ENCODE measurements around the gene HOXD10. TPM values are rescaled to one million over a fixed set of nuclear protein-coding genes. Genes with fewer than 3 reads are reported as not detected.

The HOXD10 gene
- total and polyA plus RNA-seq, 9 of the 15 experiments (the other 6 are each of a cell fraction or from before 2014, with no cell fraction given): not detected

GRCh38 chr2:176111309-176111663, 5.3 kb upstream of the HOXD10 start:
- Histone ChIP-seq H3K79me2 (ENCODE audit: control insufficient read depth, insufficient read depth, low read length) (no peaks in the 10 kb centered on the region), H3K4me2 (ENCODE audit: insufficient read depth, low read length) (no peak overlapping the region; the same call in 1 of the 2 replicates), H3K4me3 (no peak overlapping the region), H3K27ac (ENCODE audit: extremely low read depth, low read depth, low read length) (no peak overlapping the region), H3K9me1 (ENCODE audit: control insufficient read depth, insufficient read depth, low read length) (no peaks in the 10 kb centered on the region), H2AFZ (ENCODE audit: low read depth, low read length) (no peak overlapping the region), H3K9me3 (replicated peaks; ENCODE audit: control insufficient read depth, insufficient read depth, low read depth, low read length) (no peaks in the 10 kb centered on the region), H3K4me1 (replicated peaks in 1 of 2; ENCODE audit: control insufficient read depth in 2 of 2, insufficient read depth in 2 of 2, low read length in 2 of 2) (peaks cover 0 to 14% of the 10 kb centered on the region in 2 experiments; a peak in 1 of 5 replicates), H3K27me3 (ENCODE audit: control insufficient read depth in 2 of 2, insufficient read depth in 2 of 2, low read length in 2 of 2) (peaks cover 47 to 52% of the 10 kb centered on the region in 2 experiments), H3K9ac (ENCODE audit: insufficient read depth in 1 of 2, low read depth in 2 of 2, low read length in 2 of 2) (no peak overlapping the region), H4K20me1 (replicated peaks; ENCODE audit: control insufficient read depth, insufficient read depth, low read length) (no peaks in the 10 kb centered on the region), H3K36me3 (ENCODE audit: control insufficient read depth, insufficient read depth, low read length) (no peaks in the 10 kb centered on the region)
- ATAC-seq (peak; percentile 91), FAIRE-seq (peak; percentile 90), DNase-seq (ENCODE audit: extremely low read depth in 1 of 4, low spot score in 3 of 4) (peak; percentile 70 to 74 (median 72))
- POLR2A ChIA-PET: interaction anchor here (0.5 to 0.7 kb wide), 2 partner anchors 74 to 1299 kb away, joined by 3 to 4 read pairs; no protein-coding TSS in a partner anchor
- under 1% methylated on average over 16 of the region's 16 CpGs for WGBS (ENCODE audit: insufficient coverage, low coverage, missing lambda C conversion rate)
- in situ Hi-C loops (cut with MboI): no loop called here
- intact Hi-C loops (cut with micrococcal nuclease): no loop called here
- CTCF ChIA-PET (ENCODE audit: low intra/inter-chr PET ratio): interaction anchor here (0.8 kb wide), 1 partner anchor 527 kb away, joined by 3 read pairs; no protein-coding TSS in a partner anchor
- BruUV-seq (replicated peaks): no TSS peak
- no peak for TF ChIP-seq ZNF311 (CRISPR knock-in tag; IDR thresholded peaks at IDR 0.05)
- no peak for TF ChIP-seq BACH1 (tag; IDR thresholded peaks at IDR 0.05)
- no peak for TF ChIP-seq NCOR1 (IDR thresholded peaks at IDR 0.05)
- TF ChIP-seq CCAR2 (IDR thresholded peaks at IDR 0.05; ENCODE audit: low read depth, low read length): no peak
- TF ChIP-seq E2F6 (IDR thresholded peaks at IDR 0.05; ENCODE audit: borderline replicate concordance in 1 of 2, extremely low read depth in 1 of 2, insufficient read depth in 1 of 2, insufficient read length in 1 of 2, low read depth in 1 of 2, low read length in 1 of 2, poor library complexity in 1 of 2, severe bottlenecking in 1 of 2): no peak
- no peak for TF ChIP-seq RB1 (IDR thresholded peaks at IDR 0.05; ENCODE audit: low read depth)
- no peak for TF ChIP-seq ZFX (CRISPR knock-in tag; IDR thresholded peaks at IDR 0.05)
- TF ChIP-seq C11orf30 (IDR thresholded peaks at IDR 0.05; ENCODE audit: low read depth): no peak
- TF ChIP-seq ILK (tag; IDR thresholded peaks at IDR 0.05; ENCODE audit: borderline replicate concordance, low read depth): no peak
- no peak for TF ChIP-seq PML (IDR thresholded peaks at IDR 0.05; ENCODE audit: low read length)
- TF ChIP-seq ZNF57 (CRISPR knock-in tag; IDR thresholded peaks at IDR 0.05): no peak
- no peak for TF ChIP-seq PHTF2 (CRISPR knock-in tag; IDR thresholded peaks at IDR 0.05)
- TF ChIP-seq CSDE1 (IDR thresholded peaks at IDR 0.05): no peak
- no peak for TF ChIP-seq XRCC4 (IDR thresholded peaks at IDR 0.05; ENCODE audit: extremely low read depth, insufficient read depth, insufficient read length)
- no peak for TF ChIP-seq ZHX1 (conservative IDR thresholded peaks at IDR 0.05; ENCODE audit: low read length)
